ENCODE data around the gene CDH24. TPM values are rescaled to one million over a fixed set of nuclear protein-coding genes. Genes with fewer than 3 reads are reported as not detected.

The CDH24 gene
- total and polyA plus RNA-seq, 2 of the 4 experiments (the other 2 are of a cell fraction), result 3.9 to 24.4 TPM

DNA sequence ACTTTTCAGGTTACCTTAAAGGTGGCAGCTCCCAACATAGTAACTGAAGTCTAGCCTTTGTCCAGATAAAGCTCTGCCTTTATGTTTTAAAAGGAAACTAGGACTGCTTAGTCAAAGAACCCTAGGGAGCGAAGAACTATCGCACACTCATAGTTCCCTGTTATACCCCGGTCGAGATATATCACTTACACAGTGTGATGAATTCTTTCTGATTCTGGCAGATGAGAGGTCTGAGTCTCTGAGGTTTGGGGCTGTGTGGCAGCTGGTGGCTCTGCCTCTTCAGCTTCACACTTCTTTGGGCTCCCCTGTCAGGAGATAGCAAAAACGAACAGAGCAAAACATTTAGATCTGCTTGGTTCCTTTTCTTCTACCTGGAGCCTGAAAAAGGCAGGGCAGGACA, 20.6 kb upstream of the CDH24 start (continued):
- TF ChIP-seq POLR2A (IDR thresholded peaks at IDR 0.05; ENCODE audit: low read depth, low read length) (no peak), BHLHE40 (IDR thresholded peaks at IDR 0.05; ENCODE audit: low read depth, low read length) (no peak), CHD1 (IDR thresholded peaks at IDR 0.05; ENCODE audit: low read depth, low read length) (no peak; the same call in 1 of the 2 replicates)

DNA sequence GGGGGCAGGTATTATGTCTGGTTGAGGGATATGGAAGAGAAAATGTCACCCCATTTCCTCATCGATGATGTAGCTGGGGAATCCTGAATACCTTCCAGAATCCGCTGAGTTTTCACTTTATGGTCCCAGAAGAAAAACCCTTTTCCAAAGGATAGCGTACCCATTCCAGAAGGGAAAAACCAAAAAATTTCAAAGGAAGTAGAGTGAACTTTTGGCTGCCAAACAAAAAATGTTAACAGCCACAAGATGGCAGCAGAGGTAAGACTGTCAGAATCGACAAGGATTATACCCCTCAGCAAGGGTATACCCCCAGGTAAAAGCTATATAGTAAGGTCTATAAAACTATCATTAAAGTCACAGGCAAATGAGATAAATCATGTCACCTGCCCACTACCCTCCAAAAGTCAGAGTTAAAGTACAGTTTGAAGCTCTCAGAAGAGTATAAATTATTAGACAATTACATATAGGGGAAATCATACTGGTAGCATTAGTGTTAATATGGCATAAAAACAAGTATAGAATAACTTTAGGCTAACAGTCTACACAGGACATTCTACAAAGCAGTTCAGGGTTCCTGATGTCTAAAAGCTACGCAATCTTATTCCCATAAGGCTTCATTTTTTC, 19.6 kb upstream of the CDH24 start:
- ChIA-PET POLR2A (ENCODE audit: unreplicated experiment) (interaction anchor here (2.1 kb wide), 1 partner anchor 18 kb away, joined by 9 read pairs; the partner anchor contains the start of genes ACIN1 and C14orf119), CTCF (interaction anchor here (0.6 to 2.9 kb wide), 15 partner anchors 8 to 146 kb away, joined by 3 to 21 read pairs (median 6); partner anchors contain the start of genes ACIN1 and C14orf119)
- no peak for ATAC-seq (ENCODE audit: low read depth)
- no peak overlapping the region for H4K5ac ChIP-seq (ENCODE audit: low read depth, low read length)
- no TSS peak for BruUV-seq (replicated peaks)
- no peaks in the 10 kb centered on the region; the same call in 1 of the 2 replicates for H4K20me1 ChIP-seq (ENCODE audit: insufficient read depth, low read length)
- dilution Hi-C loops (cut with HindIII; ENCODE audit: low sequenced_read_pairs, unreplicated experiment), result no loop called here
- H4K8ac ChIP-seq (ENCODE audit: low read depth in 2 of 2, low read length in 2 of 2), result no peak overlapping the region
- H3K18ac ChIP-seq (ENCODE audit: low read depth, low read length), result no peak overlapping the region
- no peak overlapping the region for H3K9ac ChIP-seq (ENCODE audit: low read depth, low read length)
- peaks cover 21 to 51% of the 10 kb centered on the region in 2 experiments for H3K79me1 ChIP-seq (ENCODE audit: low read depth in 1 of 2, low read length in 2 of 2)
- H2AFZ ChIP-seq (replicated peaks; ENCODE audit: low read length, poor library complexity), result no peak overlapping the region
- H3K27ac ChIP-seq (ENCODE audit: insufficient read depth, low read length), result no peak overlapping the region
- H3K27me3 ChIP-seq (ENCODE audit: control insufficient read depth, insufficient read depth, low read length), result no peaks in the 10 kb centered on the region
- no peak for TF ChIP-seq CHD1 (IDR thresholded peaks at IDR 0.05; ENCODE audit: low read depth, low read length)
- TF ChIP-seq RFX5 (IDR thresholded peaks at IDR 0.05; ENCODE audit: low read depth, low read length), result no peak
- TF ChIP-seq, protein P1, sequence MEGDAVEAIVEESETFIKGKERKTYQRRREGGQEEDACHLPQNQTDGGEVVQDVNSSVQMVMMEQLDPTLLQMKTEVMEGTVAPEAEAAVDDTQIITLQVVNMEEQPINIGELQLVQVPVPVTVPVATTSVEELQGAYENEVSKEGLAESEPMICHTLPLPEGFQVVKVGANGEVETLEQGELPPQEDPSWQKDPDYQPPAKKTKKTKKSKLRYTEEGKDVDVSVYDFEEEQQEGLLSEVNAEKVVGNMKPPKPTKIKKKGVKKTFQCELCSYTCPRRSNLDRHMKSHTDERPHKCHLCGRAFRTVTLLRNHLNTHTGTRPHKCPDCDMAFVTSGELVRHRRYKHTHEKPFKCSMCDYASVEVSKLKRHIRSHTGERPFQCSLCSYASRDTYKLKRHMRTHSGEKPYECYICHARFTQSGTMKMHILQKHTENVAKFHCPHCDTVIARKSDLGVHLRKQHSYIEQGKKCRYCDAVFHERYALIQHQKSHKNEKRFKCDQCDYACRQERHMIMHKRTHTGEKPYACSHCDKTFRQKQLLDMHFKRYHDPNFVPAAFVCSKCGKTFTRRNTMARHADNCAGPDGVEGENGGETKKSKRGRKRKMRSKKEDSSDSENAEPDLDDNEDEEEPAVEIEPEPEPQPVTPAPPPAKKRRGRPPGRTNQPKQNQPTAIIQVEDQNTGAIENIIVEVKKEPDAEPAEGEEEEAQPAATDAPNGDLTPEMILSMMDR (conservative IDR thresholded peaks at IDR 0.05; ENCODE audit: low read depth, low read length), result peak; percentile 60
- no peak for TF ChIP-seq MXI1 (IDR thresholded peaks at IDR 0.05; ENCODE audit: borderline replicate concordance, low read depth, low read length)
- TF ChIP-seq RAD21 (IDR thresholded peaks at IDR 0.05; ENCODE audit: low read length), result peak; percentile 55
- TF ChIP-seq SMC3 (IDR thresholded peaks at IDR 0.05; ENCODE audit: low read depth, low read length), result peak; percentile 52; the same call in 1 of the 2 replicates
- TF ChIP-seq, protein P2, sequence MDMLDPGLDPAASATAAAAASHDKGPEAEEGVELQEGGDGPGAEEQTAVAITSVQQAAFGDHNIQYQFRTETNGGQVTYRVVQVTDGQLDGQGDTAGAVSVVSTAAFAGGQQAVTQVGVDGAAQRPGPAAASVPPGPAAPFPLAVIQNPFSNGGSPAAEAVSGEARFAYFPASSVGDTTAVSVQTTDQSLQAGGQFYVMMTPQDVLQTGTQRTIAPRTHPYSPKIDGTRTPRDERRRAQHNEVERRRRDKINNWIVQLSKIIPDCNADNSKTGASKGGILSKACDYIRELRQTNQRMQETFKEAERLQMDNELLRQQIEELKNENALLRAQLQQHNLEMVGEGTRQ (IDR thresholded peaks at IDR 0.05; ENCODE audit: low read depth, low read length), result no peak
- no peak overlapping the region for H3K56ac ChIP-seq (ENCODE audit: extremely low read depth, insufficient read depth, low read length)
- no peak overlapping the region for H3K4me3 ChIP-seq (ENCODE audit: insufficient read depth, low read depth, low read length)
- in situ Hi-C loops (cut with MboI; ENCODE audit: low sequenced_read_pairs), result loop anchor here (25.0 kb wide), 1 partner anchor 1060 kb away; the partner anchor contains the start of genes EMC9, FITM1, PSME1 and PSME2
- peaks cover 7% of the 10 kb centered on the region for H3K9me1 ChIP-seq (ENCODE audit: insufficient read depth, low read length)
- no peak overlapping the region for H2BK5ac ChIP-seq (ENCODE audit: low read depth, low read length, poor library complexity, severe bottlenecking)
- peaks cover 44% of the 10 kb centered on the region for H3K36me3 ChIP-seq (ENCODE audit: control insufficient read depth, insufficient read depth, low read length)
- H2BK120ac ChIP-seq (ENCODE audit: low read depth, low read length), result peak overlapping the region; percentile 10; the same call in 1 of the 2 replicates
- H2AK5ac ChIP-seq (ENCODE audit: low read depth, low read length), result no peak overlapping the region
- H2BK20ac ChIP-seq (ENCODE audit: low read depth, low read length), result no peak overlapping the region
- H3K4ac ChIP-seq (ENCODE audit: low read depth, low read length), result no peak overlapping the region; the same call in 1 of the 2 replicates
- H3K4me1 ChIP-seq (ENCODE audit: control insufficient read depth, insufficient read depth, low read length), result peaks cover 18% of the 10 kb centered on the region
- H3K23ac ChIP-seq (ENCODE audit: low read depth, low read length), result no peak overlapping the region
- DNase-seq, result peak; percentile 47
- intact Hi-C loops (cut with micrococcal nuclease), result loop anchor here (1.0 to 5.0 kb wide), 2 partner anchors 32 to 110 kb away; no protein-coding TSS in a partner anchor
- H3K14ac ChIP-seq (replicated peaks; ENCODE audit: low read depth, low read length), result no peak overlapping the region
- H2BK15ac ChIP-seq (ENCODE audit: low read depth, low read length), result no peak overlapping the region
- no peaks in the 10 kb centered on the region for H3K9me3 ChIP-seq (ENCODE audit: control insufficient read depth, insufficient read depth, low read length)
- H2AK9ac ChIP-seq (replicated peaks; ENCODE audit: low read depth, low read length, poor library complexity), result no peak overlapping the region
- H3K4me2 ChIP-seq (ENCODE audit: low read depth, low read length), result no peak overlapping the region
- H4K91ac ChIP-seq (ENCODE audit: insufficient read depth, low read depth, low read length), result no peak overlapping the region
- no CpG with 5 or more reads among the region's 5 CpGs for WGBS, 2 experiments (ENCODE audit: extremely low coverage in 2 of 2, insufficient read length in 1 of 2)

Measured in IMR-90 (cell line).